NCI-H1048 (cell line): ENCODE measurements around the gene GATB.

ENCODE experiments used
- DNase-seq: peaks from one replicate; lab custom pipeline; 2025; lab: John Stamatoyannopoulos, UW

GATB gene

GRCh38 chr4:151673908-151674520, 86.8 kb downstream of the GATB start:
- no peak for DNase-seq

- no peak for DNase-seq
Observed at GRCh38 chr4:151672996-151673395, 87.8 kb downstream of the GATB start.

- DNase-seq = no peak
Observed at GRCh38 chr4:151671541-151672059, 89.2 kb downstream of the GATB start.

GRCh38 chr4:151670843-151671242, 90.0 kb downstream of the GATB start:
- no peak for DNase-seq

GRCh38 chr4:151669990-151670389, 90.8 kb downstream of the GATB start:
- no peak for DNase-seq

GRCh38 chr4:151668689-151669402, 92.0 kb downstream of the GATB start:
- no peak for DNase-seq

GRCh38 chr4:151667666-151668065, 93.1 kb downstream of the GATB start:
- no peak for DNase-seq

- no peak for DNase-seq
Observed at GRCh38 chr4:151667048-151667447, 93.8 kb downstream of the GATB start.

- DNase-seq = no peak
Observed at GRCh38 chr4:151666501-151666900, 94.3 kb downstream of the GATB start.

GRCh38 chr4:151665785-151666127, 95.1 kb downstream of the GATB start:
- no peak for DNase-seq

- no peak for DNase-seq
Observed at GRCh38 chr4:151665022-151665784, 95.6 kb downstream of the GATB start.

- no peak for DNase-seq
Observed at GRCh38 chr4:151664289-151664688, 96.5 kb downstream of the GATB start.

GRCh38 chr4:151663109-151663508, 97.7 kb downstream of the GATB start:
- DNase-seq = no peak

- no peak for DNase-seq
Observed at GRCh38 chr4:151661873-151662272, 98.9 kb downstream of the GATB start.

GRCh38 chr4:151660676-151661075, 100.1 kb downstream of the GATB start:
- no peak for DNase-seq

- no peak for DNase-seq
Observed at GRCh38 chr4:151659601-151660364, 101.0 kb downstream of the GATB start.

- no peak for DNase-seq
Observed at GRCh38 chr4:151658959-151659600, 101.7 kb downstream of the GATB start.

- no peak for DNase-seq
Observed at GRCh38 chr4:151657896-151658295, 102.9 kb downstream of the GATB start.

- no peak for DNase-seq
Observed at GRCh38 chr4:151656058-151656457, 104.7 kb downstream of the GATB start.

- DNase-seq = no peak
Observed at GRCh38 chr4:151653548-151653918, 107.3 kb downstream of the GATB start.

GRCh38 chr4:151652841-151653547, 107.8 kb downstream of the GATB start:
- no peak for DNase-seq
